Activated naive CD8-positive, alpha-beta T cell treated with anti-CD3 and anti-CD28 coated beads, Interleukin-2, amount 50 U/mL, for 16 hours (primary cell): ENCODE results near the gene TTN.

Source experiments
- DNase-seq: peaks from one replicate; pipeline ENCODE4 v3.0.0-alpha.2; 2020; ENCODE audit warnings: low read depth, low spot score

Gene TTN

GRCh38 chr2:178496049-178496448 is 311.2 kb downstream of the TTN start:
- DNase-seq = no peak

DNA sequence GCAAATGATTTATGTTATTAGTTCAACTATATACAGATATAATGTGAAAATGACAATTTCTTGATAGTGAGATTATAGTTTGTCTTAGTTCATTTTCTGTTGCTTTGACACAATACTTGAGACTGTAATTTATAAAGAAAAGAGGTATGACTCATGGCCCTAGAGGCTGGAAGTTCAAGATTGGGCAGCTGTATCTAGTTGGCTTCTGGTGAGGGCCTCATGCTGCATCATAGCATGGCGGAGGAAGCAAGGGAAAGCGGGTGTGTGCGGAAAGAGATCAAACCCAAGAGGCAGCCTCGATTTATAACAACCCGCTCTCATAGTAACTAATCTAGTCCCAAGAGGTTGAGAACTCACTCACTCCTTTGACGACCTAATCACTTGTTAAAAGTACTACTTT is 315.6 kb downstream of the TTN start:
- no peak for DNase-seq

GRCh38 chr2:178485356-178485755 is 321.9 kb downstream of the TTN start:
- no peak for DNase-seq

- no peak for DNase-seq
Measured at GRCh38 chr2:178484245-178485041, 322.8 kb downstream of the TTN start.

DNA sequence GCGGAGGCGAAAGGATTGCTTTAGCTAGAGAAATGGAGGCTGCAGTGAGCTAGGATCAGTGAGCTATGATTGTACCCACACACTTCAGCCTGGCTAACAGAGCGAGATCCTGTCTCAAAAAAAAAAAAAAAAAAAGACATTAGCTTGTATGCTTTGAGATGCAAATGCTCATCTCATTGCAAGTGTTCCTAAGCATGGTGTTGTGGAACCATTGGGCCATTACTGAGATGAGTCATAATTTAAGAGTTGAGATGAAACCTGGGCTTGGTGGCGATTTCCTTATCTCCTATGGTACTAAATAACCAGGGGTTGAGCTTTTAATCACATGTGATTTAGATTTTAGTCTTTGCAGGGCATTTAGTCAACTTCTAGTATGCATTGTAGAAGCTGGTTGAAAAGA is 324.8 kb downstream of the TTN start:
- DNase-seq = no peak

DNA sequence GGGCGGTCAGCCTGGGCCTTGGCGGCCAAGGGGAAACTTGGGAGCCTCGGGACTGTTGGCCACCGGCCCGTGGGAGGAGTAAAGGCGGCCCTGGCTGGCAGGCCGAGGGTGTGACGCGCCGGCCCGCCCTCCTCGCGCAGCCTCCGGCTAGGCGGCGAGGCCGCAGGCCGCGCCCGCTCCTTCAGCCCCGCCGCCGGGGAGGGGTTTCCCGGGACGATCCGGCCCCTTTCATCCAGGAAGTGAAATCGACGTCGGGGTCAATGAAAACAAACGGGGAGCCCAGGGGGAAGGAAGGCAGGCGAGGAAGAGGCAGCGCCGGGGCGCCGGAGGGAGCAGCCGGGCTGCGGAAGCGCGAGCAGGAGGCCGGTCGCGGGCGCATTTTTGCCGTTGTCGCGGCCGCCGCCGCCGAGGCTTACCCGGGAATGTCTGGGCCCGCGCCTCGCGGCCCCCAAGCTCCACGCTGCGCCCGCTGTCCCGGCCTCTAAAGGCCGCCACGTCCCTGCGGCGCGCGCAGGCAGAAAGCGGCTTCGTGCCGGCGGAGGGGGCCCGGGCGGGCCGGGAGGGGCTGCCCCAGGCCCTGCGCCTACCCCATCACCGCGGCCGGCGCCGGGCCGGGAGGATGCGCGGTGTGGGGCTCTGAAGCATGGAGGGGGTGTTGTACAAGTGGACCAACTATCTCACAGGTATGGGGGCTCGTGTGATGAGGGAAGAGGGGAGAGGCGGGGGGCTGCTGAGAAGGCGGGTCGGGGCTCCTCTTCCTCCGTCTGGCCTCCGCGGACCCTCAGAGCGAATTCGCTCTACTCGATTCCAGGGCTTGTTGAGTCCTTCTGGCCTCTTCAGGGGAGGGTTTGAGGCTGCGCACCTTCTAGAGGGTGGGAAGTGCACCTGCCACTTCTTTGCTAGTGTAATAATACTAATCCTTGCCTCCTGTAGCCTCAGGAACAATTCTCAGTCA is 326.7 kb downstream of the TTN start, which contains the start of gene PLEKHA3:
Gene PLEKHA3, plus strand, starts transcription at position 231 of the 955 bp plus-strand sequence. Its CDS starts 413 bp downstream, at position 644.
- peak; percentile 36 for DNase-seq

GRCh38 chr2:178479758-178480226 is 327.4 kb downstream of the TTN start:
- DNase-seq = no peak

DNA sequence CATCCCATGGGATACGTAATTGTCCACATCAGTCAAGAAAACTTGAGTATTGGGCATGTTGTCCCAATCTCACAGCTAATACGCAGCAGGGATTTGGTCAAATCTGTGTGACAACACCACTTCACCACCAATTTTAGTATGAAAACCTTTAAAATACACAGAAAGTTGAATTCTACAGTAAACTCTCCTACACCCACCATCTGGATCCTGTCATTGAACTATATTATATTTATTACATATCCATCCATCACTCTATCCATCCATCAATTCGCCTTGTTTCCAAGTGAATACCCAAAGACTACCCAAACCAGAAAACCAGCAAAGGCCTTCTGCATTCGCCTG is 328.0 kb downstream of the TTN start:
- no peak for DNase-seq

DNA sequence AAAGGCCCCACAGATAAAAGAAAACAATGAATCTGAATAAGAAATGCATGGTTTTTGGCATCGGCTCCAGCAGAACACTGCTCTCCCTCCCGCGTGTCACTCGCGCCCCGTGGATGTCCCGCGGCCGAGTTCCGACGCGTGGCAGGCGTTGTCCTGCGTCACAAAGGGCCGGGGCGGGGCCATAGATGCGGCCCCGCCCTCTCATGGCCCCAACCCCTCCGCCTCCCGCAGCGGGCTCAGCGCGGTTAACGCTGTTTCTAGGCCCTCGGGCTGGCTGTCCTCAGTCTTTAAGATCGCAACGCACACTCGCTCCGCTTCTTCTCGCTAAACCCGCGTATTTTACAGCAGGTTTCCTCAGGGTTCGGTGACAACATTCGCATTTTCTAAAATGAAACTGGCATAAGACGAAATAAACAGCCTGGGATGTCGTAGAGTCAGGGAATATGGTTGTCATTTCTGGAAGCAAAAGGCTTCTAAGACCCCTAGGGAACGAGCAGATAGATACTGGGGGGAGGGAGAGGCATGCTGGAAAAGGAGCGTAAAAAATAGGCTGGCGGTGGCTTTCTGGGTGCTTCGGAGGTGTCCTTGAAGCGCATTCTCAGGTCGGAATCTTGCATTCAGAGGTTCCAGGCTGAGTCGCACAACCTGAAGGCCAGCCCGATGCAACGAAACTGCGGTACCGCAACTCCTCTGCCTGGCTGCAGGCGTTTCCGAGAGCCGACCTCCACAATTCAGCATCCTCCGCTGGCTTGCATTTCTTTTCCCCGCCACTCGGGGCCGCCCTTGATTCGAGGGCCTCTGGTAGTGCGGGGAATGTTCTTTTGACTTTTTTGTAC is 328.6 kb downstream of the TTN start, which contains the start of gene FKBP7:
Gene FKBP7, minus strand, starts transcription at position 162 of the 836 bp plus-strand sequence. Its CDS starts 101 bp downstream, at position 61.
- peak; percentile 58 for DNase-seq

- no peak for DNase-seq
Measured at GRCh38 chr2:178478130-178478438, 329.1 kb downstream of the TTN start.

- no peak for DNase-seq
Measured at GRCh38 chr2:178477443-178478129, 329.6 kb downstream of the TTN start.

- no peak for DNase-seq
Measured at GRCh38 chr2:178476477-178476876, 330.7 kb downstream of the TTN start.
